Measurements from ENCODE around the gene HOXD13. TPM values are rescaled to one million over a fixed set of nuclear protein-coding genes. Genes with fewer than 3 reads are reported as not detected.

Gene HOXD13
- polyA plus RNA-seq, 2 of the 4 experiments (the other 2 are of a cell fraction): 0.13 to 0.35 TPM

GRCh38 chr2:176063958-176064357 lies 28.6 kb upstream of the HOXD13 start:
- ChIA-PET POLR2A (no interaction called here), CTCF (interaction anchor here (2.2 kb wide), 1 partner anchor 22 kb away, joined by 4 read pairs; no protein-coding TSS in a partner anchor)
- ATAC-seq (no peak), FAIRE-seq (no peak), DNase-seq (ENCODE audit: low read depth in 1 of 2, low spot score in 1 of 2) (no peak)
- Histone ChIP-seq H3K4me1 (no peaks in the 10 kb centered on the region), H3K27ac (no peak overlapping the region), H3K4me3 (no peak overlapping the region), H3K9me3 (no peaks in the 10 kb centered on the region), H3K4me2 (no peak overlapping the region)
- 8% methylated on average over 2 of the region's 2 CpGs for WGBS (ENCODE audit: missing lambda C conversion rate)
- TF ChIP-seq ZSCAN20 (CRISPR knock-in tag; IDR thresholded peaks at IDR 0.05) (no peak), MAZ (IDR thresholded peaks at IDR 0.05; ENCODE audit: borderline replicate concordance, low read depth, low read length) (no peak), EP300 (IDR thresholded peaks at IDR 0.05) (no peak), FOXS1 (CRISPR knock-in tag; IDR thresholded peaks at IDR 0.05) (no peak), TP53 (CRISPR knock-in tag; IDR thresholded peaks at IDR 0.05) (no peak), RARB (CRISPR knock-in tag; IDR thresholded peaks at IDR 0.05) (no peak), KDM1A (IDR thresholded peaks at IDR 0.05; ENCODE audit: low read depth) (no peak)

GRCh38 chr2:176066645-176067588 lies 25.6 kb upstream of the HOXD13 start:
- POLR2A ChIA-PET: no interaction called here
- Histone ChIP-seq H3K9me3 (no peaks in the 10 kb centered on the region), H3K4me1 (no peaks in the 10 kb centered on the region), H3K4me2 (no peak overlapping the region), H3K27ac (no peak overlapping the region), H3K4me3 (no peak overlapping the region)
- CTCF ChIA-PET: interaction anchor here (3.3 kb wide), 1 partner anchor 13 kb away, joined by 18 read pairs; no protein-coding TSS in a partner anchor
- no peak for FAIRE-seq
- TF ChIP-seq, protein P1, sequence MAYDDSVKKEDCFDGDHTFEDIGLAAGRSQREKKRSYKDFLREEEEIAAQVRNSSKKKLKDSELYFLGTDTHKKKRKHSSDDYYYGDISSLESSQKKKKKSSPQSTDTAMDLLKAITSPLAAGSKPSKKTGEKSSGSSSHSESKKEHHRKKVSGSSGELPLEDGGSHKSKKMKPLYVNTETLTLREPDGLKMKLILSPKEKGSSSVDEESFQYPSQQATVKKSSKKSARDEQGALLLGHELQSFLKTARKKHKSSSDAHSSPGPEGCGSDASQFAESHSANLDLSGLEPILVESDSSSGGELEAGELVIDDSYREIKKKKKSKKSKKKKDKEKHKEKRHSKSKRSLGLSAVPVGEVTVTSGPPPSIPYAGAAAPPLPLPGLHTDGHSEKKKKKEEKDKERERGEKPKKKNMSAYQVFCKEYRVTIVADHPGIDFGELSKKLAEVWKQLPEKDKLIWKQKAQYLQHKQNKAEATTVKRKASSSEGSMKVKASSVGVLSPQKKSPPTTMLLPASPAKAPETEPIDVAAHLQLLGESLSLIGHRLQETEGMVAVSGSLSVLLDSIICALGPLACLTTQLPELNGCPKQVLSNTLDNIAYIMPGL (CRISPR knock-in tag; IDR thresholded peaks at IDR 0.05; ENCODE audit: borderline replicate concordance): no peak
- TF ChIP-seq RFX5 (IDR thresholded peaks at IDR 0.05) (no peak), JUN (IDR thresholded peaks at IDR 0.05) (no peak), ZC3H11A (IDR thresholded peaks at IDR 0.05) (no peak), HOXA7 (CRISPR knock-in tag; IDR thresholded peaks at IDR 0.05) (no peak)
- TF ChIP-seq, protein P2, sequence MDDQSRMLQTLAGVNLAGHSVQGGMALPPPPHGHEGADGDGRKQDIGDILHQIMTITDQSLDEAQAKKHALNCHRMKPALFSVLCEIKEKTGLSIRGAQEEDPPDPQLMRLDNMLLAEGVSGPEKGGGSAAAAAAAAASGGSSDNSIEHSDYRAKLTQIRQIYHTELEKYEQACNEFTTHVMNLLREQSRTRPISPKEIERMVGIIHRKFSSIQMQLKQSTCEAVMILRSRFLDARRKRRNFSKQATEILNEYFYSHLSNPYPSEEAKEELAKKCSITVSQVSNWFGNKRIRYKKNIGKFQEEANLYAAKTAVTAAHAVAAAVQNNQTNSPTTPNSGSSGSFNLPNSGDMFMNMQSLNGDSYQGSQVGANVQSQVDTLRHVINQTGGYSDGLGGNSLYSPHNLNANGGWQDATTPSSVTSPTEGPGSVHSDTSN (IDR thresholded peaks at IDR 0.05): no peak
- no peak for ATAC-seq
- 75% methylated on average over 47 of the region's 56 CpGs for WGBS (ENCODE audit: missing lambda C conversion rate)
- no peak for DNase-seq (ENCODE audit: low read depth in 1 of 2, low spot score in 1 of 2)

- no peaks in the 10 kb centered on the region for H3K4me1 ChIP-seq
- H3K4me2 ChIP-seq: no peak overlapping the region
- ChIA-PET CTCF (interaction anchor here (3.3 kb wide), 1 partner anchor 12 kb away, joined by 18 read pairs; no protein-coding TSS in a partner anchor), POLR2A (no interaction called here)
- TF ChIP-seq, protein P2 (IDR thresholded peaks at IDR 0.05): no peak
- TF ChIP-seq, protein P3, sequence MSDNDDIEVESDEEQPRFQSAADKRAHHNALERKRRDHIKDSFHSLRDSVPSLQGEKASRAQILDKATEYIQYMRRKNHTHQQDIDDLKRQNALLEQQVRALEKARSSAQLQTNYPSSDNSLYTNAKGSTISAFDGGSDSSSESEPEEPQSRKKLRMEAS (IDR thresholded peaks at IDR 0.05): no peak
- TF ChIP-seq CHD4 (IDR thresholded peaks at IDR 0.05; ENCODE audit: borderline replicate concordance) (no peak), POLR2AphosphoS2 (conservative IDR thresholded peaks at IDR 0.05; ENCODE audit: low read length) (no peak), E2F6 (IDR thresholded peaks at IDR 0.05; ENCODE audit: borderline replicate concordance, low read depth) (no peak), MYC (IDR thresholded peaks at IDR 0.05; ENCODE audit: borderline replicate concordance, low read length) (no peak), HDAC2 (IDR thresholded peaks at IDR 0.05) (no peak), ZNF302 (CRISPR knock-in tag; IDR thresholded peaks at IDR 0.05) (no peak), ESRRA (IDR thresholded peaks at IDR 0.05; ENCODE audit: borderline replicate concordance, low read length) (no peak), TP53 (CRISPR knock-in tag; IDR thresholded peaks at IDR 0.05) (no peak), NFE2L2 (conservative IDR thresholded peaks at IDR 0.05; ENCODE audit: low read length) (no peak), KDM5A (IDR thresholded peaks at IDR 0.05) (no peak), FOSL2 (IDR thresholded peaks at IDR 0.05) (no peak), FOSL2 (CRISPR knock-in tag; IDR thresholded peaks at IDR 0.05) (no peak), HOXA7 (CRISPR knock-in tag; IDR thresholded peaks at IDR 0.05) (no peak), PHF8 (IDR thresholded peaks at IDR 0.05; ENCODE audit: borderline replicate concordance, low read depth) (no peak), ZSCAN20 (CRISPR knock-in tag; IDR thresholded peaks at IDR 0.05) (no peak)
- DNase-seq (ENCODE audit: low read depth in 1 of 2, low spot score in 1 of 2): no peak
- no peak for ATAC-seq
- H3K9me3 ChIP-seq: no peaks in the 10 kb centered on the region
- H3K4me3 ChIP-seq: no peak overlapping the region
- WGBS (ENCODE audit: missing lambda C conversion rate): 68% methylated on average over 35 of the region's 38 CpGs
- H3K27ac ChIP-seq: no peak overlapping the region
- FAIRE-seq: no peak
These were observed 24.7 kb upstream of the HOXD13 start for GRCh38 chr2:176067589-176068418.

Data from A549 (cell line).